Limb (tissue), 2 donors: Measurements from ENCODE around the gene HSPA5.
A peak's percentile ranks its signal among the peaks of the same experiment; 100 is the strongest.
"Not testable (repeated sequence)": the region's sequence is repeated elsewhere in the genome, so short reads cannot be mapped to it uniquely, and the experiment has no call there.

ENCODE experiments used
- DNase-seq, 2 donors: peaks; one replicate each; pipeline ENCODE4 v3.0.0-alpha.2; 2016; ENCODE audit errors: extremely low spot score in 2 of 2

Gene HSPA5

DNA sequence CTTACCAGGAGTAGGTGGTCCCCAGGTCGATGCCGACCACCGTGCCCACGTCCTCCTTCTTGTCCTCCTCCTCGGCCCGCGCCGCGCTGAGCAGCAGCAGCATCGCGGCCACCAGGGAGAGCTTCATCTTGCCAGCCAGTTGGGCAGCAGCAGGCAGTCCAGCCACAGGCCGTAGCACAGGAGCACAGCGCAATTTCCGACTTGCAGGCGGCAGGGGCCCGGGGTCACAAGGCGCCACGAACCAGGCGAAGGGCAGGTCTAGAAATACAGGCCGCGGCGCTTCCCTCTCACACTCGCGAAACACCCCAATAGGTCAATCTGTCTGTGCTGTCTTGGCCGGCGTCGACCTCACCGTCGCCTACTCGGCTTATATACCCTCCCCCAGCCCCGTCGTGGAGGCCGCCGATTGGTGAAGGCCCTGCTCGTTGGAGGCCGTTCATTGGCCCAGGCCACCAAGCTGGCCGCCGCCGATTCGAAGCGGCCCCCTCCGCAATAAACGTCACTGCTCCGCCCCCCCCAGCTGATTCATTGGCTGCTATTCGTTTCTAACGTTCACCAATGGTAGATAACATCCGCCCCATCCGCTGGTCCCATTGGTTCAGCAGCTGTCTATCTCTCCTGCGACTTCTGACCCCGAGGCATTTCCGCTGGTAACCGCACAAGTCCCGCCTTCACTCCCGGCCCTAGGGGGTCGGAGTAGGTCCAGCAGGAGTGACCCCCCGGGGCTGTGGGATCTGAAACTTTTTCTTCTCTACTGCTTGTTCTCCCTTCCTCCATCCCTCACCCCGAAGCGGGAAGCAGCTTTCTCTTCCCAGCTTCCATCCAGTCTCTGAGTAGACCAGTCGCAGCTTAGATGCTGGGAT is at the start of gene HSPA5:
Gene HSPA5 (minus strand): TSS at position 344 of the 863 bp plus-strand sequence. CDS start 217 bp downstream, at position 127.
- peak; percentile 98 to 100 for DNase-seq

DNA sequence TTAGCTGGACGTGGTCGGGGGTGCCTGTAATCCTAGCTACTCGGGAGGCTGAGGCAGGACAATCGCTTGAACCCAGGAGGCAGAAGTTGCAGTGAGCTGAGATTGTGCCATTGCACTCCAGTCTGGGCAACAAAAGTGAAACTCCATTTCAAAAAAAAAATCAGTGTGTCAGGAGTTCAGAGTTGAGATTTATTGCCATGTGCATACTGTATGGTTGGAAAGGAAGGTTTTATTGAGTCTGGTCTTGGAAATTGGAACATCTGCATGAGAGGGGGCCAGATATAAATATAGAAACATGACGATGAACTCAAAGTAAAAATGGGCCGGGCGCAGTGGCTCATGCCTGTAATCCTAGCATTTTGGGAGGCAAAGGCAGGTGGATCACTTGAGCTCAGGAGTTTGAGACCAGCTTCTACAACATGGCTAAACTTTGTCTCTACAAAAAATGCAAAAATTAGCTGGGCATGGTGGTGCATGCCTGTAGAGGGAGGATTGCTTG is 45.8 kb upstream of the HSPA5 start:
- not testable (repeated sequence) for DNase-seq

DNA sequence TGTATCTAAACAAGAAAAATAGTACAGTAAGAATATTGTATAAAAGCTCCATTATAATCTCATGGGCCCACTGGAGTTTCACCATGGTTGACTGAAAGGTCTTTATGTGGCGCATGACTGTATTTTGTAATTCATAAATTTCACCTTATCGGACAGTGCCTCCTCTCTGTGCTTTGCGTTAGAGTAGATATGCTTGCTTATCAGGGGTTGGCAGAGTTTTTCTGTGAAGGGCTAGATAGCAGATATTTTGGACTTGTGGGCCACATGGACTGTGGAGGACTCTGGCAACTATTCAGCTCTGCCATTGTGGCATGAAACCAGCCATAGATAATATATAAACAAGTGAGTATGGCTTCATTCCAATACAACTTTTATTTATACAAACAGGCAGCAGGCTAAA is 43.7 kb upstream of the HSPA5 start:
- DNase-seq: no peak

DNA sequence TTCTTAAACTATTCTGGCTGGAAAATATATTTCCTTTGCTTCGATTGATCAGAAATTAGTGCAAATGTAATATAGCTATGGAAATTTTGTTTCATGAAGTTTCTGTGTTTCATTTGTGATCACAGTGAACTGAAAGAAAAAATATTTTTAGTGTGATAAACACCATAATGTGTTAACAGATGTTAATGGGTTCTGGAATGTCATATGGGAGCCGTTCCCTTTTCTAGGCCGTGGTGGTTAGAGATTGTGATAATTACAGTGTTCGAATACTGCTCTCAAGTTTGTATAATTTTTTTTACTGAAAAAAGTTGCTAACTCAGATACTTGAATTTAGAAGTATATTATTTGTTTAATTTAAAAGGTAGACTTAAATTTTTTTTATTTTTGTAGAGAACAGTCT is 39.8 kb upstream of the HSPA5 start:
- DNase-seq: no peak

DNA sequence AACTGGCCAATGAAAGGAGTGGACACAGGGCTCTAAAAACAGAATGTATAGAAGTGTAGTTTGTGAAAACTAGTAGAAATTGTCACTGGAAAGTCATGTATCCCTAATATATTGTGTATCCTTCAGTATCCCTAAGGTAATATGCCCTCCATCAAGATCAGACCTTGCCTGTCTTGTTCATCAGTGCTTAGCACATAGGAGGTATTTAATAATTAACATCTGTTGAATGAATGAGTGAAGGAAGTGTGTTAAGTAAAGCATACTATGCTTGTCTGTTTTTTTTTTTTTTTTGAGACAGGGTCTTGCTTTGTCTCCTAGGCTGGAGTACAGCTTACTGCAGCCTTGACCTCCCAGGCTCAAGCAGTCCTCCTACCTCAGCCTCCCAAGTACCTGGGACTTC is 36.3 kb upstream of the HSPA5 start:
- DNase-seq: no peak

DNA sequence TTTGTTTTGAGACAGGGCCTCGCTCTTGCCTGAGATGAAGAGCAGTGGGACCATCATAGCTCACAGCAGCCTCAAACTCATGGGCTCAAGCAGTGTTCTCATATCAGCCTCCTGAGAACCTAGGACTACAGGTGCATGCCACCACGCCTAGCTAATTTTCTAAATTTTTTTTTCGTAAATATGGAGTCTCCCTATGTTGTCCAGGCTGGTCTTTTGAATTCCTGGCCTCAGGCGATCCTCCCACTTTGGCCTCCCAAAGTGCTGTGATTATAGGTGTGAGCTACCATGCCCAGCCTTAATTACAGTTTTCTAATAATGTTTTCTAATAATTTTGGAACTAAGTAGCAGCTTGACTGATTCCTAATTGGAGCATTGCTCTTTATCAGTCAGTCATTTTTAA is 35.6 kb upstream of the HSPA5 start:
- DNase-seq: no peak

DNA sequence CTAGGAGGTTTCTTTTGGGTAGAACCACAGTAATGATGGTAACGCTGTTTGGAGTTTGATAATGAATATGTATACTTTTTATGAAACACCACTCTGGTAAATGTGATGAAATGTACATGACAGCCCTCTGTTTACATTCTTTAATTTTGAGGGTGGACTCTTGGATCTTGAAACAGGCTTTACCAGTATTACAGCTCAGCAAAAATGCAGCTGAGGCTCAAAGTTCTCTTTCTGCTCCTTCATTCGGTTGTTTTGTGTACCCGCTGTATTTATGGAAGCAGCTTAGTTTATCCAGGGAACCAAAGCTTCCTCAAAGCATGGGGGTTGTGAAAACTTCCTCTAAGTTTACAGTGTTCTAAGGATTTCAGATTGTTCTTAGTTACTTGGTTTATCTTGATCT is 31.6 kb upstream of the HSPA5 start:
- no peak for DNase-seq

DNA sequence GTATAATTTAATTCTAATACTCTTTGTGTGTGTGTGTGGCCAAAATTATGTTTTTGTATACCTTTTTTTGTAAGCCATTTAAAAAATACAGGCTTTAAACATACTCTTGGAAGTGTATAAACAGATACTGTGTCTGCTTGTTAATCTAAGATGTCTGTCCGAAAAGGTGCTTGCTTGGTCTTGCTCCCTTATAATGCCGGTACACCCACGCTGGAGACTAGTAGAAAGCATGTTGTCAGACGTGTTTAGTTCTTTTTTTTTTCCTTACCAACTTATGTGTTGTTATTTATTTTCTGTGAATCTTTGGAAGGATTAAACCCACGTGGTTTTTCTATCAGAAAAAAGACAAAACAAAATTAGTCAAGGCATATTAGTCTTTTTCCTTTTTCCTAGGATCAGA is 29.9 kb upstream of the HSPA5 start:
- no peak for DNase-seq

DNA sequence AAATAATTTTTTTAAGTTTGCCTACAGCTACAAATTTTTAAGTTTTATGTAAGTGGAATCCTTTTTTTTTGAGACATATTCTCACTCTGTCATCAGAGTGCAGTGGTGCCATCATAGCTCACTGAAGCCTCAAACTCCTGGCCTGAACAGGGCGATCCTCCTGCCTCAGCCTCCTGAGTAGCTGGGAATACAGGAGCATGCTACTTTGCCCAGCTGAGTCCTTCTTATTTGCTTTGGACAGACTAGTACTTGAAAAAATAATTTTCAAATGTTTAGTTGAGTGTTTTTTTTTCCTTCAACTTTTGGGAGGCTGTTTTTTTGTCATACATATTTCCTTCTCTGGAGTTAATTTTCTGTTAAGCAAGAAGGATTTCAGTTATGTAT is 27.9 kb upstream of the HSPA5 start:
- DNase-seq: no peak

DNA sequence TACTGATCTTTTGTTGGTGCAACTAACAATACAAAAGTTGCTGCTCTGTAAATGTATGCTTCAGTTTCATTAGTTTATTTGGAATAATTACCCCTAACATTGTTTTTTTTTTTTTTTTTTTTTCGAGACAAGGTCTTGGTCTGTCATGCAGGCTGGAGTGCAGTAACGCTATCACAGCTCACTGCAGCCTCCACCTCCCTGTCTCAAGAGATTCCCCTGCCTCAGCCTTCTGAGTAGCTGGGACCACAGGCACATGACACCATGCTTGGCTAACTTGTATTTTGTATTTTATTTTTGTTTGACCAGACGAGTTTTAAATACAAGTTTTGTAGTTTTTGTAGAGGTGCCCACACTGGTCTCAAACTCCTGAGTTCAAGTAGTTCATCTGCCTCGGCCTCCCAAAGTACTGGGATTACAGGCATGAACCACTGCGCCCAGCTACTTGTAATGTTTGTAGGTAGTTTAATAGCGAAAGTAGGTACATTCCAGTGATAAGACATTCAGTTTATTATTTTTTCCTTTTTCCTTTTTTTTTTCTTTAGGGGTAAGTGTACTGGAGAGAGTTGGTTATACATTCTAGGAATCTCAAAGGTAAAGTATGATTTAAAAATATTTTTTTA is 27.4 kb upstream of the HSPA5 start:
- DNase-seq: no peak

DNA sequence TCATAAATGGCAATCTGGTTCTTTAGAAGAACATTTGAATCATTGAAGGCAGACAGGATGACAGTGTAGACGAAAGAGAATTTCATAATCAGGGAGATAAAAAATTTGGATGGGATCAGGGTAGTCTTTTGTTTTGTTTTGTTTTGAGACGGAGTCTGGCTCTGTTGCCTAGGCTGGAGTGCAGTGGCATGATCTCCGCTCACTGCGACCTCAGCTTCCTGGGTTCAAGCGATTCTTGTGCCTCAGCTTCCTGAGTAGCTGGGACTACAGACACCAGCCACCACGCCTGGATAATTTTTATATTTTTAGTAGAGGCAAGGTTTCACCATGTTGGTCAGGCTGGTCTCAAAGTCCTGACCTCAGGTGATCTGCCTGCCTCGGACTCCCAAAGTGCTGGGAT is 22.9 kb upstream of the HSPA5 start:
- DNase-seq: not testable (repeated sequence)

DNA sequence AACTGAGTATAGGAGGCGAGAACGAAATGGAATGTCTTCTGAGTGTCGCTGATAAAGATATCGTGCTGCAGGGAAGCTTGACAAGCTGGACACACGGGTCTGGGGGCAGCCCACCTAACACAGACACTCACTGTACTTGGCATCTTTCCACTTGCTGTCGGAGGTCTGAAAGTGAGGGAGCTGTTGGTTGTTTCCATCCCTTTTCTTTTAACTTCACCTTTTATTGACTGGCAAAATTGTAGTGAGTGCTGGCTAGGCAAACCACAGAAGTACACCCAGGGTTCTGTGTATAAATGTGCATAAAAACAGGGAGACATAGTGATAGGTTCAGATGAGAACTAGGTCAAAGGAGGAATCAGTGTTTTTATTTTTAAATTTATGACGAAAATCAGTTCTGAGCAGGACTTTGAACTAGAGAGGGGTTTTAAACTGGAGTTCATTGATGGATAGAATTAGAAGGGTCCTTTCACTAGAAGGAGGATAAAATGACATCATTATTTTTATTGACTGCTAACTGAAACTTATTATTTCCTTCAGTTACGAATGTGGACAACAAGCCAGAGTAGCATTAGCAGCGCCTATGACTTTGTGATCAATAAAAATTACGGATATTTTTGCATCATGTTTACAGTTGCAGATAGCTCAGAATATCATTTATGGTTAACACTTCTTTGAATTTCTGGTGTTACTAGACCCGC is 21.3 kb upstream of the HSPA5 start:
- DNase-seq: no peak

DNA sequence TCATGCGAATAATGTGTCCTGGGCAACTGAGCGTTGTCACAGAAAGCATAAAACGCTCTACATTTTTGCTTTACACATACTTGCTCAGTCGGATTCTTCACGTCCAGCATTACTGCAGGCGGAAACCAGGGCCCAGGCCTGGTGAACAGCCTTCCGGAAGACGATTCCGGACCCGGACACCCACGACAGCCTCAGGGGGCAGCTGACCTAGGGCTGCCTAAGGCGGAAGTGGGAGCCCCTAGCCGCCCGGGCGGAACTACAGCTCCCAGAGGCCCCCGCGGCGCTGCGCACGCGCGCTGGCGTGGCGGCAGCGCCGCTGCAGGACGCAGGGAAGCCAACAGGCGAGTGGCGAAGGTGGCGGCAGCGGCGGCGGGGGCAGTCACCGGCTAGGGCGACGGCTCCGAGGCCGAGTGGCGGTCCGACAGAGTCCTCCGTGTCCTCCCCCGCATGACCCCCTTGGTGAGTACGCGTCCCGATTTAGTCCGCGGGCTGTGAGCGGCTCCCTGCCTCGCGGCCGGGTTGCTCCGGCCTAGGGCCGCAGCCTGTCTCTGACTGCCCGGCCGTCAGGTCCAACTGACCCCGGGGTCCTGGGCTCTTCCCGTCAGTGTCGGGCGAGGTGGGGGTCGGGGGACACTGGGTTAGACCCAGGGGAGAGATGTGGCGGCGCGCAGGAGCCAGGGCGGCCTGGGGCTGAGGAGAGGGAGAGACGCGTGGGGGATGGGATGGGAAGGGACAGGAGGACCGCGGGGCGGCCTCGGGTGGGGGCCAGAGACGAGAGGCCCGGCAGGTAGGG is 20.6 kb upstream of the HSPA5 start, which contains the start of gene GAPVD1:
Gene GAPVD1 (plus strand): TSS at position 326 of the 793 bp plus-strand sequence. CDS start 37,096 bp downstream, outside the sequence.
- DNase-seq: peak; percentile 89 to 94

DNA sequence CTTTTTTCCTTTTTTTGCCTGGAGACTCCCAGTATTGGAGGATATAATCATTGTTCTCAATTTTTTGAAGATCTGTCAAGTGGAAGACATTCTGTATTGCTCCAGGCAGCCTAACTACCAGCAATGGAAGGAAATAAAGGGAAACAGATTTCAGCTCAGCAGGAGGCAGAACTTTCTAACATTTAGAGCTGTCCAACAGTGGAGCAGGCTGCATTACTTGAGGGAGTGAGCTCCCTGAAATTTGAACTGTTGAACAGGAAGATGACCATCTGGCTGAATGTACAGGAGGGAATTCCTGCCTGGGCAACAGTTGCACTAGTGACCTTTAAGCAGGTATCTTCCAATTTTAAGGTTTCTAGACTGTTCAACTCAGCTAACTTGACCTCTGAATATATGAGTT is 19.4 kb upstream of the HSPA5 start:
- DNase-seq: no peak

DNA sequence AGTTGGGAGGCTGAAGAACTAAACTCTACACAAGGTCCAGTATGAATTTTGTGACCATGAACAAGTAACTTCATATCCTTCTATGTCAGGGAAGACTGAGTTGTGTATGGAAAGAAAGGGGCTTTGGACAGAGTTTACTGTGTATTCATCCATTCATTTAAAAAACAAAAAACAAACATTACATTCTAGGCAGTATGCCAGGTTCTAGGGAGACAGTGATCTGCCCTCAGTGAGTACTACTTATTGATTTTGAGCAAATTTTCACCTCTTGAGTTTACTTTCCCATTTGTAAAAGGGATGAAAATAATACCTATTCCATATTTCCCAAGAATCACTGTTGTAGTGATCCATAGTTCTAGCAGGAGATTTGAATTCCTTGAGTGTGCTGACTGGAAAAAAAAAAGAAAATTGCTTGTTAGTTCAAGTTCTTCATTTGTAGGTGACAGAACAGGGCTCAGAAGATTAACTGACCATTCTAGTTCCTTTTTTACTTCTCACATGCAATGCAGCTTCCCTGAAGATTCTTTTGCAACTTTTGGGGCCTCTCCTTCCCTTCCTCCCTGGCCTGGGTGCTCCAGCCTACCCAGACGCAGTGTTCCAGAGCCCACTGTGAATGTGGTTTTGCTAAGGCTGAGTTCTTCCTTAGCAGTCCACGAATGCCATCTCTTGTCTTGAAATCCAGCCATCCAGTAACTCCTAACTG is 17.8 kb upstream of the HSPA5 start:
- no peak for DNase-seq

DNA sequence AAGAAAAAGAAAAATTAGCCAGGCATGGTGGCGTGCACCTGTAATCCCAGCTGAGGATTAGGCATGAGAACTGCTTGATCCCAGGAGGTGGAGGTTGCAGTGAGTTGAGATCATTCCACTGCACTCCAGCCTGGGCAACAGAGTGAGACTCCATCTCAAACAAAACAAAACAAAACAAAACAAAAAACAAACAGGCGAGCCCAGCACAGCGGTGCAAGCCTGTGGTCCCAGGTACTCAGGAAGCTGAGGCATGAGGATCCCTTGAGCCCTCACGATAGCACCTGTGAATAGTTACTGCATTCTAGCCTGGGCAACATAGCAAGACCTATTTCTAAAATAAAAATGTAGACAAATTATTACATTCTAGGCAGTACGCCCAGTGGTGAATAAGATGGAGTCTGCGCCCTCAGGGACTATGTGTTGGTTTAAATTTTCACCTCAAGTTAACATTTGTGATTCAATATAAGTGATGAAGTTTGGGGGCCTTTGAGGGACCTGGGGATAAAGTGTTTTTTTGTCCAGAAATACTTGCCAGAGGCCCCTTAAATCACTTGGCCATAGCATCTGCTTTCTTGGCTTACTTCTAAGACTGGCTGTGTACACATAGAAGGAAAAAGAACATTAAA is 17.1 kb upstream of the HSPA5 start:
- DNase-seq: no peak

DNA sequence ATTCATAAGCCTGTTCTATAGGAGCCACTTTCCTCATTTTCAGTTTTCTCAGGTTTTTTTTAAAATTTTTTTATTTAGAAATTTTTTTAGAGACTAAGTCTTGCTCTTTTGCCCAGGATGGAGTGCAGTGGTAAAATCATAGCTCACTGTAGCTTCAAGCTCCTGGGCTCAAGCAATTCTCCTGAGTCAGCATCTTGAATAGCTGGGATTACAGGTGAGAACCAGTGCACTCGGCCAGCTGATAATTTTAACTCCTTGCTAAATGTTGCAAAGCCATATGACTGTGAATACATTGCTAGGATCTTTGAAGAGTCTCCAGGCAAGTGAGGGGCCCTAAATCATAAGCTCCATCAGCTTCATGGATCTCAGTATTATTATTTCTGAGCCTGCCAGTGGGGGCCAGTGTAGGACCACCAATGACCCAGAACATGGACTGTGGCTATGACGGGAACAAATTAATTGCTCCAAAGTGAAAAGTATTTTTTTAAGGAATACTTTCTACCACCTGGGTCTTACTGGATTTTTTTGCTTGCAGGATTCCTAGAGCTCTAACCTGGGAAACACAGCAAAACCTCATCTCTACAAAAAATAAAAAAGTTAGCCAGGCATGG is 14.7 kb upstream of the HSPA5 start:
- peak in 1 of 2 donors; percentile 37 for DNase-seq

DNA sequence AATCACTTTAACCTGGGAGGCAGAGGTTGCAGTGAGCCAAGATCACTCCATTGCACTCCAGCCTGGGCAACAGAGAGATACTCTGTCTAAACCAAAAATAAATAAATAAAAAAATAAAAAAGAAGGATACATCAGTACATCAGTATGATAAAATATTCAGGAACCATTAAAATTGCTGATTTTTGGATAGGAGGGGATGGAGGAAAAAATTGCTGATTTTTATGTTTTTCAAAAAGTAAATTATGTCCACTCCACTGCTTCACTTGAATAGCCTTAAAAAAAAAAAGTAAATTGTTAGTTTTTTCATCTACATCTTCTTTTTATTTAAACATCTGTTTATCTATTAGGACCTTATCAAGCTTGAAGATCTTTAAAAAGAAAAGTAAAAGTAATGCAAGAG is 13.1 kb upstream of the HSPA5 start:
- no peak for DNase-seq

DNA sequence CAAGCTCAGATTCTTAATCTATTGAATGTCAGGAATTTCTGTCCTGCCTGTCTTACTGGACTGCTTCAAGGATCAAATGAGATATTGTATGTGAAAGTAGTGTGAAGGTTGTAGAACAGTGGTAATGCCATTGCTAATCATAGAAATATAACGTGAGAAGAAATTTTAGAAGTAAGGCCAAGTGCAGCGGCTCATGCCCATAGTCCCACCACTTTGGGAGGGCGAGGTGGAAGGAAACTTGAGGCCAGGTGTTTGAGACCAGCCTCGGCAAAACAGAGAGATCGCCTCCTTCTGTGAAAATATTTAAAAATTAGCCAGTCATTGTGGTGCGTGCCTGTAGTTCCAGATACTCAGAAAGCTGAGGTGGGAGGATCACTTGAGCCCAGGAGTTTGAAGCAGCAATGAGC is 5.1 kb upstream of the HSPA5 start:
- DNase-seq: no peak

DNA sequence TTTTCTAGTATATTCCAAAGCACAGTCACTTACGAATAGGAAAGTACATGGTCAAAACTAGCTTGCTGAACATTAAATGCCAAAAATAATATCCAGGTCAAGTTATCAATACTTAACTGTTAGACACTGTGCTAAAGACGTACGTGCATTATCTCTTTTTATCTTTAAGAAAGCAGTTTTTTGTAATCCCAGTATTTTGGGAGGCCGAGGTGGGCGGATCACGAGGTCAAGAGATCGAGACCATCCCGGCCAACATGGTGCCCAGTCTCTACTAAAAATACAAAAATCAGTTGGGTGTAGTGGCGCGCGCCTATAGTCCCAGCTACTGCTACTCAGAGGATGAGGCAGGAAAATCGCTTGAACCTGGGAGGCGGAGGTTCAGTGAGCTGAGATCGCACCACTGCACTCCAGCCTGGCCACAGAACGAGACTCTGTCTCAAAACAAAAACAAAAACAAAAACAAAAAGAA is 2.7 kb upstream of the HSPA5 start:
- DNase-seq: no peak
